Measurements from ENCODE around the gene CASP14. TPM values are rescaled to one million over a fixed set of nuclear protein-coding genes. Genes with fewer than 3 reads are reported as not detected.
A peak's percentile ranks its signal among the peaks of the same experiment; 100 is the strongest.
"Not testable (repeated sequence)": the region's sequence is repeated elsewhere in the genome, so short reads cannot be mapped to it uniquely, and the experiment has no call there.

The CASP14 gene
- total RNA-seq, 1 experiment from 2014 or later, result not detected

GRCh38 chr19:15072930-15073647 lies 23.8 kb downstream of the CASP14 start:
- peak; percentile 64 for DNase-seq (ENCODE audit: low read depth)

- no peak for DNase-seq (ENCODE audit: low read depth)
Measured at GRCh38 chr19:15074371-15074770, 25.1 kb downstream of the CASP14 start.

- no peak for DNase-seq (ENCODE audit: low read depth)
Measured at GRCh38 chr19:15075806-15076205, 26.5 kb downstream of the CASP14 start.

- DNase-seq (ENCODE audit: low read depth), result not testable (repeated sequence)
Measured at GRCh38 chr19:15080002-15080401, 30.7 kb downstream of the CASP14 start.

GRCh38 chr19:15081911-15082310 lies 32.6 kb downstream of the CASP14 start, which contains the start of gene OR1I1:
Gene OR1I1, plus strand, starts transcription at chr19:15082211. Its CDS starts 4,855 bp downstream, at chr19:15087066.
- no peak for DNase-seq (ENCODE audit: low read depth)

- DNase-seq (ENCODE audit: low read depth), result no peak
Measured at GRCh38 chr19:15087182-15087581, 37.9 kb downstream of the CASP14 start.

GRCh38 chr19:15091918-15092753 lies 42.9 kb downstream of the CASP14 start:
- DNase-seq (ENCODE audit: low read depth), result peak; percentile 68

GRCh38 chr19:15093001-15093400 lies 43.7 kb downstream of the CASP14 start:
- no peak for DNase-seq (ENCODE audit: low read depth)

- DNase-seq (ENCODE audit: low read depth), result no peak
Measured at GRCh38 chr19:15096223-15096622, 46.9 kb downstream of the CASP14 start.

GRCh38 chr19:15097980-15098379 lies 48.7 kb downstream of the CASP14 start:
- not testable (repeated sequence) for DNase-seq (ENCODE audit: low read depth)

- DNase-seq (ENCODE audit: low read depth), result no peak
Measured at GRCh38 chr19:15098460-15098859, 49.2 kb downstream of the CASP14 start.

GRCh38 chr19:15099017-15099582 lies 49.8 kb downstream of the CASP14 start:
- no peak for DNase-seq (ENCODE audit: low read depth)

- peak; percentile 32 for DNase-seq (ENCODE audit: low read depth)
Measured at GRCh38 chr19:15101479-15102082, 52.3 kb downstream of the CASP14 start.

- no peak for DNase-seq (ENCODE audit: low read depth)
Measured at GRCh38 chr19:15104003-15104402, 54.7 kb downstream of the CASP14 start.

GRCh38 chr19:15104411-15104810 lies 55.1 kb downstream of the CASP14 start:
- no peak for DNase-seq (ENCODE audit: low read depth)

- DNase-seq (ENCODE audit: low read depth), result no peak
Measured at GRCh38 chr19:15105044-15105443, 55.8 kb downstream of the CASP14 start.

- peak; percentile 74 for DNase-seq (ENCODE audit: low read depth)
Measured at GRCh38 chr19:15107061-15108010, 58.1 kb downstream of the CASP14 start, which contains the start of gene SYDE1. Gene SYDE1, plus strand, starts transcription at chr19:15107401. Its CDS starts 33 bp downstream, at chr19:15107434.
